Breast epithelium (tissue), 4 donors: ENCODE data around the gene SERTM2. TPM values are rescaled to one million over a fixed set of nuclear protein-coding genes. Genes with fewer than 3 reads are reported as not detected.

ENCODE experiments used
- DNase-seq, 2 donors: peaks; one replicate each; pipeline ENCODE4 v3.0.0-alpha.2; 2019; ENCODE audit warnings: low spot score in 2 of 2
- H3K27ac ChIP-seq, 2 donors: fragments of 200-600 bp; sonication (generic) in 1 of 2; one replicate each; pipeline ENCODE4 v1.5.1; 2016 to 2019; ENCODE audit warnings: mild to moderate bottlenecking in 1 of 2
- H3K27me3 ChIP-seq, 2 donors: fragments of 200-600 bp; sonication (generic) in 1 of 2; one replicate each; pipeline versions ENCODE4 v1.5.1 to v1.6.0; 2017 to 2019; ENCODE audit warnings: control low read depth in 1 of 2, mild to moderate bottlenecking in 1 of 2
- H3K36me3 ChIP-seq: fragments of 200-600 bp; one replicate; pipeline ENCODE4 v1.5.1; 2019
- H3K4me1 ChIP-seq, 2 donors: fragments of 200-600 bp; sonication (generic); one replicate each; pipeline ENCODE4 v1.5.1; 2016 to 2019; ENCODE audit warnings: control low read depth in 1 of 2
- H3K4me3 ChIP-seq, 3 donors: fragments of 200-600 bp; sonication (generic); 1 replicate in 2 of 3; 2 replicates in 1 of 3; pipeline ENCODE4 v1.5.1; 2016 to 2019; ENCODE audit warnings: mild to moderate bottlenecking in 3 of 3, moderate library complexity in 2 of 3
- H3K9me3 ChIP-seq, 2 donors: fragments of 200-600 bp; sonication (generic) in 1 of 2; one replicate each; pipeline ENCODE4 v1.5.1; 2016 to 2019; ENCODE audit warnings: control low read depth in 1 of 2
- POLR2A ChIP-seq: fragments of 450-650 bp; IDR thresholded peaks from one replicate; pipeline ENCODE4 v1.6.1; 2016; ENCODE audit warnings: antibody characterized with exemption, mild to moderate bottlenecking, moderate library complexity
- POLR2AphosphoS5 ChIP-seq, 3 donors: sonication (generic); formaldehyde crosslinking; IDR thresholded peaks; one replicate each; pipeline ENCODE4 v1.6.1; 2017; ENCODE audit warnings: antibody characterized with exemption in 3 of 3
- intact Hi-C: fragments of 100-400 bp; cut with DNase I; formaldehyde crosslinking; loops from one replicate; pipeline ENCODE4 v1.15.1; 2023; ENCODE audit warnings: low total_unique reads
- total RNA-seq, 3 donors: library from RNA; depleted of rRNA; stranded (reverse); fragments of >200 nt; gene quantifications; one replicate each; pipeline ENCODE4 v1.1.0, GENCODE V29; 2016
- TF ChIP-seq, protein P1 (sequence below), 3 donors: fragments of 450-650 bp; IDR thresholded peaks; one replicate each; pipeline ENCODE4 v1.5.1; 2016 to 2017; ENCODE audit warnings: antibody characterized with exemption in 3 of 3, mild to moderate bottlenecking in 3 of 3, moderate library complexity in 3 of 3

SERTM2 gene
- total RNA-seq, 3 donors from 2014 or later = 0.15 to 1.6 TPM; not detected in 1

DNA sequence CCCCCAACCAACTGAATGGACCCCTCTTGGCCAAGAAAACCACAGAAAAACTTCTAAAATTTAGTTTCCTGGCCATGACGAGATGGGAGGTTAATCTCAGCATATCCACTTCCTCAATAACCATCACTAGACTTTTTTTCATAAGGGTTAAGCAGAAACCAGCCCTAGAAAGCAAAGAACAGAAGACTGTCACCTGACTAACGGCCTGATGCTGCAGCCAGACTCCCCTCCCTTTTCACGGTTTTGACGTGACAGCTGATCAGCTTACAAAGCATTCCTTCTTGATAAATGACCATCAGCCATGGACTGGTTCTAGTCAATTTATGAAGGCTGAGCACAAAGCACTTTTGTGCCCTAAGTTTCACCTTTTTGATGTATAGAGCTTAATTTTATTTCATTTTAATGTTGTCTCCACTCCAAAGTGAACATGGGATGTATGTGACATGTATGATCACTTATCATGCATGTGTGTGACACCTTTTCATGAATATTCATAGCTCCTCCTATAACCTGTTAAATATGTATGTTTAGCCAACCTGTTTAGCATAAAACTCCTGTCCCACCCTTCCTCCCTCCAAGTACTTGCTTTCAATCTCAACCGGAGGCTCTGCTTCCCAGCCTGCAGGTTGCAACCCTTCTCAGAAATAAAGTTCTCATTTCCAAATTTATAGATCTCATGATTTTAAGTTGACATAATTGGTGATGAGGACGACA lies 56.3 kb downstream of the SERTM2 start:
- intact Hi-C loops = no loop called here
- Histone ChIP-seq H3K36me3 (no peaks in the 10 kb centered on the region), H3K27me3 (peaks cover 0 to 27% of the 10 kb centered on the region in 2 donors), H3K9me3 (no peaks in the 10 kb centered on the region), H3K4me3 (no peak overlapping the region), H3K4me1 (no peaks in the 10 kb centered on the region), H3K27ac (no peak overlapping the region)
- no peak for DNase-seq
- TF ChIP-seq POLR2A (no peak), POLR2AphosphoS5 (IDR thresholded peaks at IDR 0.05) (no peak)
- TF ChIP-seq, protein P1, sequence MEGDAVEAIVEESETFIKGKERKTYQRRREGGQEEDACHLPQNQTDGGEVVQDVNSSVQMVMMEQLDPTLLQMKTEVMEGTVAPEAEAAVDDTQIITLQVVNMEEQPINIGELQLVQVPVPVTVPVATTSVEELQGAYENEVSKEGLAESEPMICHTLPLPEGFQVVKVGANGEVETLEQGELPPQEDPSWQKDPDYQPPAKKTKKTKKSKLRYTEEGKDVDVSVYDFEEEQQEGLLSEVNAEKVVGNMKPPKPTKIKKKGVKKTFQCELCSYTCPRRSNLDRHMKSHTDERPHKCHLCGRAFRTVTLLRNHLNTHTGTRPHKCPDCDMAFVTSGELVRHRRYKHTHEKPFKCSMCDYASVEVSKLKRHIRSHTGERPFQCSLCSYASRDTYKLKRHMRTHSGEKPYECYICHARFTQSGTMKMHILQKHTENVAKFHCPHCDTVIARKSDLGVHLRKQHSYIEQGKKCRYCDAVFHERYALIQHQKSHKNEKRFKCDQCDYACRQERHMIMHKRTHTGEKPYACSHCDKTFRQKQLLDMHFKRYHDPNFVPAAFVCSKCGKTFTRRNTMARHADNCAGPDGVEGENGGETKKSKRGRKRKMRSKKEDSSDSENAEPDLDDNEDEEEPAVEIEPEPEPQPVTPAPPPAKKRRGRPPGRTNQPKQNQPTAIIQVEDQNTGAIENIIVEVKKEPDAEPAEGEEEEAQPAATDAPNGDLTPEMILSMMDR (IDR thresholded peaks at IDR 0.05) = no peak

DNA sequence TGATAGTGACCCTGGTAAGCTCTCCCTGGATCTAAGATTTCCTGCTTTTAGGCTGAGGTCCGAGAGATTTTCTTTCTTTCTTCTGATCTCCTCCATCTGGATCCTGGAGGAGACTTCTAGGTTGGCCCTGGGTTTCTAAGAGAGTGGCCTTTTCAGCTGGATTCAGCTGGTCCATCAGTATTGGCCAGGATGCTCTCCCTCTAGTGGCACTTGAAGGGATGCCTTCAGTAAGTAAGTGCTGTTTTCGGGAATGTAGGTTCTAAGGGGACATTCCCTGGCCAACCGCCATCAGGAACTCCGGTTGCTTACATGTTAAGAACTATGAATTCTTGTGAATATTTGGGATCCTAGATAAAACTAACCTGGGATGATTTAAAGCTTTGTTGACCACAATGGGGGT lies 56.9 kb downstream of the SERTM2 start:
- Histone ChIP-seq H3K36me3 (no peaks in the 10 kb centered on the region), H3K27me3 (peaks cover 0 to 22% of the 10 kb centered on the region in 2 donors), H3K9me3 (no peaks in the 10 kb centered on the region), H3K4me1 (no peaks in the 10 kb centered on the region), H3K27ac (no peak overlapping the region), H3K4me3 (no peak overlapping the region)
- intact Hi-C loops = no loop called here
- TF ChIP-seq POLR2AphosphoS5 (IDR thresholded peaks at IDR 0.05) (no peak), POLR2A (no peak)
- TF ChIP-seq, protein P1 (IDR thresholded peaks at IDR 0.05) = no peak
- no peak for DNase-seq

DNA sequence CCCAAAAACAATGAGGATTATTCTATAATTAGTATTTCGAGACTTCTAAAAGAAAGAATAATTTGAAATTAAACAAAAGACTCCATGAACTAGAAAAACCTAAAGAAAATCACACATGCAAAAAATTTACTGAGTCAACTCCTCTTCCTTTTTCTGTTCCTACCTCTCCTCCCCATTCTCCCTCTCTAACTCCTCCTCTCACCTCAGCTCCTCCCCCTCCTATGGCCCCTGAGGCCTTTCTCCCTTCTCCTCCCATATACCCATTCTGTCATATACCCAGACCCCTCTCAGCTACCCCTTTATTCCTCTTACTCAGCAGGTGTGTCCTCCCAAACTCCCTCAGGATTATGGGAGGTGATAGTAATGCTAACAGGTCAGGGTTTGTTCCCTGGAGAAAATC lies 57.4 kb downstream of the SERTM2 start:
- intact Hi-C loops = no loop called here
- Histone ChIP-seq H3K9me3 (no peaks in the 10 kb centered on the region), H3K4me1 (no peaks in the 10 kb centered on the region), H3K27ac (no peak overlapping the region), H3K4me3 (no peak overlapping the region), H3K27me3 (peaks cover 0 to 18% of the 10 kb centered on the region in 2 donors), H3K36me3 (no peaks in the 10 kb centered on the region)
- no peak for DNase-seq
- TF ChIP-seq POLR2A = no peak

Other genes starting within 250 kb of the SERTM2 start
- gene CAPN6, start 241.2 kb upstream of the SERTM2 start, total RNA-seq = 1 to 10 TPM in 2 of 3 donors, not detected in 1; 5.6 to 5.9 TPM
- under 1 TPM in 2 of 3 donors, not detected in 1; 0.33 to 0.44 TPM for gene DCX, start 99.5 kb upstream of the SERTM2 start, total RNA-seq
- 100 to 1,000 TPM in 1 of 3 donors, 10 to 100 TPM in 2; 44.3 to 110 (median 69.5) TPM for gene ALG13, start 169.5 kb downstream of the SERTM2 start, total RNA-seq